Neural cell (in vitro differentiated cells): ENCODE measurements around the gene ANKRD65. TPM values are rescaled to one million over a fixed set of nuclear protein-coding genes. Genes with fewer than 3 reads are reported as not detected.
"Not testable (repeated sequence)": the region's sequence is repeated elsewhere in the genome, so short reads cannot be mapped to it uniquely, and the experiment has no call there.

ENCODE experiments used
- H2AFZ ChIP-seq: fragments of 200-600, 300-800 bp; sonication (generic), shearing (Covaris generic); 2 replicates; pipeline ENCODE4 v1.6.0; 2014; ENCODE audit warnings: low read depth, mild to moderate bottlenecking, antibody characterized with exemption, low read length, moderate library complexity
- H3F3A ChIP-seq: fragments of 200-600 bp; shearing (Covaris generic); 2 replicates; pipeline ENCODE4 v1.6.1; 2016; ENCODE audit warnings: mild to moderate bottlenecking, moderate library complexity, mixed read lengths, antibody characterized with exemption, low read length; ENCODE audit not compliant: insufficient read depth, poor library complexity, severe bottlenecking
- H3K27ac ChIP-seq: fragments of 200-600, 300-800 bp; sonication (generic), shearing (Covaris generic); 2 replicates; pipeline ENCODE4 v1.5.1; 2014; ENCODE audit warnings: mild to moderate bottlenecking, low read length, moderate library complexity
- H3K27me3 ChIP-seq: fragments of 300-800, 200-600 bp; sonication (generic), shearing (Covaris generic); 2 replicates; pipeline ENCODE4 v1.6.0; 2014; ENCODE audit warnings: mild to moderate bottlenecking, low read depth, low read length, moderate library complexity; ENCODE audit not compliant: insufficient read depth
- H3K36me3 ChIP-seq: fragments of 300-800, 200-600 bp; sonication (generic), shearing (Covaris generic); 2 replicates; pipeline ENCODE4 v1.5.1; 2014; ENCODE audit warnings: mild to moderate bottlenecking, antibody characterized with exemption, low read length, moderate library complexity; ENCODE audit not compliant: insufficient read depth
- H3K4me2 ChIP-seq: fragments of 300-800, 200-600 bp; sonication (generic), shearing (Covaris generic); 2 replicates; pipeline ENCODE4 v1.6.0; 2014; ENCODE audit warnings: mild to moderate bottlenecking, low read length
- H3K4me3 ChIP-seq: fragments of 300-800, 200-600 bp; sonication (generic), shearing (Covaris generic); 2 replicates; pipeline ENCODE4 v1.5.1; 2014; ENCODE audit warnings: mild to moderate bottlenecking, low read length, moderate library complexity
- H3K79me2 ChIP-seq: fragments of 200-600 bp; shearing (Covaris generic); replicated peaks from 2 replicates; pipeline ENCODE4 v1.6.0; 2014; ENCODE audit warnings: mild to moderate bottlenecking, low read length, moderate library complexity; ENCODE audit not compliant: insufficient read depth
- H3K9ac ChIP-seq: fragments of 300-800, 200-600 bp; sonication (generic), shearing (Covaris generic); 2 replicates; pipeline ENCODE4 v1.6.1; 2016; ENCODE audit warnings: mild to moderate bottlenecking, low read length, mixed read lengths
- H3K9me2 ChIP-seq: fragments of 200-600 bp; shearing (Covaris generic); 2 replicates; pipeline ENCODE4 v1.6.1; 2016; ENCODE audit warnings: mild to moderate bottlenecking, low read length, mixed read lengths; ENCODE audit not compliant: insufficient read depth
- H3K9me3 ChIP-seq: fragments of 200-600, 300-800 bp; sonication (generic), shearing (Covaris generic); 2 replicates; pipeline ENCODE4 v1.6.1; 2016; ENCODE audit warnings: mild to moderate bottlenecking, mixed run types, low read length, moderate library complexity, mixed read lengths
- H4K20me1 ChIP-seq: fragments of 200-600 bp; shearing (Covaris generic); 2 replicates; pipeline ENCODE4 v1.6.1; 2016; ENCODE audit warnings: mild to moderate bottlenecking, mixed run types; ENCODE audit not compliant: insufficient read depth
- CTCF ChIP-seq: fragments of 450-650 bp; IDR thresholded peaks from 2 replicates; pipeline ENCODE4 v1.5.1; 2014; ENCODE audit warnings: antibody characterized with exemption, mild to moderate bottlenecking, moderate library complexity; ENCODE audit not compliant: poor library complexity, severe bottlenecking
- EP300 ChIP-seq: fragments of 450-650 bp; conservative IDR thresholded peaks from 2 replicates; pipeline ENCODE4 v1.6.1; 2014; ENCODE audit warnings: antibody characterized with exemption, mild to moderate bottlenecking, moderate library complexity; ENCODE audit not compliant: poor library complexity, severe bottlenecking
- EZH2 ChIP-seq: fragments of 200-600, 300-800 bp; shearing (Covaris generic), sonication (generic); IDR thresholded peaks from 2 replicates; pipeline ENCODE4 v1.6.1; 2014; ENCODE audit warnings: antibody characterized with exemption, low read length, borderline replicate concordance, mild to moderate bottlenecking; ENCODE audit not compliant: insufficient read depth, poor library complexity, severe bottlenecking
- MXI1 ChIP-seq: fragments of 450-650 bp; conservative IDR thresholded peaks from 2 replicates; pipeline ENCODE4 v1.6.1; 2014; ENCODE audit warnings: antibody characterized with exemption, mild to moderate bottlenecking; ENCODE audit not compliant: poor library complexity, severe bottlenecking
- POLR2AphosphoS5 ChIP-seq: IDR thresholded peaks from 2 replicates; pipeline ENCODE4 v1.6.1; 2012
- RAD21 ChIP-seq: fragments of 450-650 bp; conservative IDR thresholded peaks from 2 replicates; pipeline ENCODE4 v1.6.1; 2014; ENCODE audit warnings: antibody characterized with exemption, mild to moderate bottlenecking, moderate library complexity
- SMC3 ChIP-seq: fragments of 450-650 bp; conservative IDR thresholded peaks from 2 replicates; pipeline ENCODE4 v1.6.1; 2014; ENCODE audit warnings: antibody characterized with exemption, mild to moderate bottlenecking, moderate library complexity; ENCODE audit not compliant: poor library complexity
- TAF1 ChIP-seq: IDR thresholded peaks from 2 replicates; pipeline ENCODE4 v1.6.1; 2012; ENCODE audit warnings: low read depth
- polyA plus RNA-seq: library from polyadenylated mRNA; depleted of rRNA; stranded (reverse); fragments of >200 nt; gene quantifications from 2 replicates; pipeline ENCODE4 v1.2.3, GENCODE V29; 2014
- TF ChIP-seq, protein P1 (sequence below): IDR thresholded peaks from 2 replicates; pipeline ENCODE4 v1.6.1; 2012; ENCODE audit warnings: borderline replicate concordance

ANKRD65 gene
- polyA plus RNA-seq, 1 donor from 2014 or later, result not detected

DNA sequence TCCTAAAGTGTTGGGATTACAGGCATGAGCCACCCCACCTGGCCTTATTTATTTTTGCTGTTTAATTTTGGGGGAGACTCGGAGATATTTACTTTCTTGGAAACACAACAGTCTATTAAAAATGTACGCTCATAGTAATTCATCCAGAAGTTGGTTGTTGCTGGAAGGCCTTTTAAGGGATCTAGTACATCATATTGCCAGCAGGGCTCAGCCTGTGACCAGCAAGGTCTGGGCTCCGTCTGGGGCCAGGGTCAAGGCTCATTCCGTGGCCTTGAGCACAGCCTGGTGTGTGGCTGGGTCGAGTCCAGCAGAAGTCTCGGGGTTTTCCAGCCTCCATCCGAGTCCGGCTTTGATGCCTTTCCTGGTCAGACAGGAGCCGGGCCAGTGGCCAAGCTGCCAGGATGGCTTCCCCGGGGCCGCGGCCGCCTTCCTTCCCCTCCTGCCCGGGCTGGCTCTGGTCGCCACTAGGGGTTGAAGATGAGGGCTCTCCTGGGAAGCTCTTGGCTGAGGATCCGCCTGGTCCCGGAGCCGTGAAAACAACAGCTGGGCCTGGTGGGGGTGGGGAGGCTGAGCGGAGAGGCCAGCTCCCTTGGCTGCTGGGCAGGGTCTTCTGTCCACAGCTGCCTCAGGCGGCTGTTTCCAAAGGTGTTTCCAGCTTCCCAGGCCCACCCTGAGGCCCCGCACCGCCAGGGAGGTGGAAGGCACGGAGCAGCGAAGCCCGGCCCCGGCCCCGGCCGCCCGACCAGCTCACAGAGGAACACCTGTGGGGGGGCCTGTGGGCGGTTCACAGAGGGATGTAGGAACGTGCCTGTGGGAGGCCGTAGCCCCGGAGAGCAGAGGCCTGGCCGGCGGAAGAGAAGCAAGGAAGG lies 9.3 kb upstream of the ANKRD65 start:
- Histone ChIP-seq H3K4me2 (no peak overlapping the region), H2AFZ (no peak overlapping the region), H3F3A (no peaks in the 10 kb centered on the region), H3K9me2 (no peaks in the 10 kb centered on the region), H3K79me2 (no peaks in the 10 kb centered on the region), H3K9me3 (no peaks in the 10 kb centered on the region), H3K4me3 (no peak overlapping the region), H3K36me3 (no peaks in the 10 kb centered on the region), H3K27me3 (peaks cover 4% of the 10 kb centered on the region), H4K20me1 (no peaks in the 10 kb centered on the region), H3K9ac (no peak overlapping the region), H3K27ac (no peak overlapping the region)
- TF ChIP-seq MXI1 (no peak), EZH2 (no peak), RAD21 (no peak), POLR2AphosphoS5 (no peak), TAF1 (no peak), CTCF (no peak)
- TF ChIP-seq, protein P1, sequence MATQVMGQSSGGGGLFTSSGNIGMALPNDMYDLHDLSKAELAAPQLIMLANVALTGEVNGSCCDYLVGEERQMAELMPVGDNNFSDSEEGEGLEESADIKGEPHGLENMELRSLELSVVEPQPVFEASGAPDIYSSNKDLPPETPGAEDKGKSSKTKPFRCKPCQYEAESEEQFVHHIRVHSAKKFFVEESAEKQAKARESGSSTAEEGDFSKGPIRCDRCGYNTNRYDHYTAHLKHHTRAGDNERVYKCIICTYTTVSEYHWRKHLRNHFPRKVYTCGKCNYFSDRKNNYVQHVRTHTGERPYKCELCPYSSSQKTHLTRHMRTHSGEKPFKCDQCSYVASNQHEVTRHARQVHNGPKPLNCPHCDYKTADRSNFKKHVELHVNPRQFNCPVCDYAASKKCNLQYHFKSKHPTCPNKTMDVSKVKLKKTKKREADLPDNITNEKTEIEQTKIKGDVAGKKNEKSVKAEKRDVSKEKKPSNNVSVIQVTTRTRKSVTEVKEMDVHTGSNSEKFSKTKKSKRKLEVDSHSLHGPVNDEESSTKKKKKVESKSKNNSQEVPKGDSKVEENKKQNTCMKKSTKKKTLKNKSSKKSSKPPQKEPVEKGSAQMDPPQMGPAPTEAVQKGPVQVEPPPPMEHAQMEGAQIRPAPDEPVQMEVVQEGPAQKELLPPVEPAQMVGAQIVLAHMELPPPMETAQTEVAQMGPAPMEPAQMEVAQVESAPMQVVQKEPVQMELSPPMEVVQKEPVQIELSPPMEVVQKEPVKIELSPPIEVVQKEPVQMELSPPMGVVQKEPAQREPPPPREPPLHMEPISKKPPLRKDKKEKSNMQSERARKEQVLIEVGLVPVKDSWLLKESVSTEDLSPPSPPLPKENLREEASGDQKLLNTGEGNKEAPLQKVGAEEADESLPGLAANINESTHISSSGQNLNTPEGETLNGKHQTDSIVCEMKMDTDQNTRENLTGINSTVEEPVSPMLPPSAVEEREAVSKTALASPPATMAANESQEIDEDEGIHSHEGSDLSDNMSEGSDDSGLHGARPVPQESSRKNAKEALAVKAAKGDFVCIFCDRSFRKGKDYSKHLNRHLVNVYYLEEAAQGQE, result no peak

GRCh38 chr1:1429671-1430073 lies 8.6 kb upstream of the ANKRD65 start:
- Histone ChIP-seq H3K27ac (no peak overlapping the region), H3K9me2 (no peaks in the 10 kb centered on the region), H3K9ac (no peak overlapping the region), H3K36me3 (no peaks in the 10 kb centered on the region), H3K79me2 (no peaks in the 10 kb centered on the region), H3K27me3 (no peaks in the 10 kb centered on the region), H3K4me2 (no peak overlapping the region), H3K9me3 (no peaks in the 10 kb centered on the region), H2AFZ (no peak overlapping the region), H4K20me1 (no peaks in the 10 kb centered on the region), H3F3A (no peaks in the 10 kb centered on the region), H3K4me3 (no peak overlapping the region)
- TF ChIP-seq EZH2 (no peak), POLR2AphosphoS5 (no peak), CTCF (no peak), EP300 (no peak), SMC3 (no peak), TAF1 (no peak), RAD21 (no peak), MXI1 (no peak)
- TF ChIP-seq, protein P1, result no peak

DNA sequence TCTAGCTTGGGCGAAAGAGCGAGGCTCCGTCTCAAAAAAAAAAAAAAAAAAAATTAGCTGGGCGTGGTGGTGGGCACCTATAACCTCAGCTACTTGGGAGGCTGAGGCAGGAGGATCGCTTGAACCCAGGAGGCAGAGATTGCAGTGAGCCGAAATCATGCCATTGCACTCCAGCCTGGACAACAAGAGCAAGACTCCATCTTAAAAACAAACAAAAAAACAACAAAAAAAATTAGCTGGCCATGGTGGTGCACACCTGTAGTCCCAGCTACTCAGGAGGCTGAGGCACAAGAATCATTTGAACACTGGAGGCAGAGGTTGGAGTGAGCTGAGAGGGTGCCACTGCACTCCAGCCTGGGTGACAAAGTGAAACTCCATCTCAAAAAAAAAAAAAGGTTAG lies 7.9 kb upstream of the ANKRD65 start:
- not testable (repeated sequence) for H3K27me3 ChIP-seq, H3K4me3 ChIP-seq, H3K9ac ChIP-seq, H3K9me2 ChIP-seq, H3F3A ChIP-seq, H4K20me1 ChIP-seq, H2AFZ ChIP-seq, H3K4me2 ChIP-seq, H3K36me3 ChIP-seq, H3K27ac ChIP-seq, H3K9me3 ChIP-seq, H3K79me2 ChIP-seq
